Lung microvascular endothelial cell (primary cell): ENCODE data around the gene TNN. TPM values are rescaled to one million over a fixed set of nuclear protein-coding genes. Genes with fewer than 3 reads are reported as not detected.
A peak's percentile ranks its signal among the peaks of the same experiment; 100 is the strongest.
"Not testable (repeated sequence)": the region's sequence is repeated elsewhere in the genome, so short reads cannot be mapped to it uniquely, and the experiment has no call there.

ENCODE experiments used
- DNase-seq, 2 donors: peaks; one replicate each; pipeline versions ENCODE4 v3.0.0 to v3.0.0-alpha.2; 2010; ENCODE audit warnings: low read depth in 2 of 2
- total RNA-seq: library from RNA; depleted of rRNA; stranded (reverse); fragments of >200 nt; gene quantifications from 2 replicates; pipeline ENCODE4 v1.2.1, GENCODE V29; 2014

The TNN gene
- total RNA-seq, 1 donor from 2014 or later = not detected

- DNase-seq = no peak
These were observed 3.2 kb downstream of the TNN start for GRCh38 chr1:175070818-175071217.

GRCh38 chr1:175071276-175071943 lies 3.8 kb downstream of the TNN start:
- DNase-seq = no peak

DNA sequence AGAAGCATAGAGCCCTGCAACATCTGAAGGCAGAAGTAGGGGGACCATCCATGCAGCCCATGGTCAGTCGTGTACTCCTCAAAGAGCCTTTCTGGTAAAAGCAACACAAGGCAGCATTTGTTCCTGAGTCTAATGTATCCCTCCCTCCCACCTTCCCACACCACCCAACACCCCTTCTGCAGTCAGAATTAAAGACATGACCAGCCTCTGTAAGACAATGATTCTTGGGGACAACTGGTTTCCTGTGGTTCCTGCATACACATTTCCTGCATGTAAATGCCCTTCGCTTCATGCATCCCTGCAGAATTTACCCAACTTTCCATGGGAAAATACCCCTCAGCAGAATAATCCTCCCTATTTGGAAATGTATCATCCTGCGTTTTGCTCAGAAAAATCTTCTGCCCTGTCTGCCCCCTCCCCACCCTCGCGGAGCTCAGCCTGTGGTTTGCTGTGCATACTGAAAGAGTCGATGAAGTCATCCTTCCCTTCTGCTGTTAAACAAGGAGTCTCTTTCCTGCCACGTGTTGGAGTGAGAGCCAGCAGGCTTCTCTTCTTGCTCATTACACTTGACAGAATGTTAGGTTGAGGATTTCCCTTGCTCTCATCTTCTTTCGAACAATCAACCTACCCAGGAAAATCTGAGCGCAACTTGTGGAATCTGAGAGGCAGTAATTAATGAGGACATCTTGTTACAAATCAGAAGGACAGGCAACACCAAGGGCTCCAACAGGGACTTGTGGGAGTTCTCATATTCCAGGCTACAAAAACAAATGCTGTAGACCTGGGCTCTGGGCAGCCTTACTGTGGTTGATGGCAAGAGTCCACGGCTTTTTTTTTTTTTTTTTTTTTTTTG lies 4.7 kb downstream of the TNN start:
- peak; percentile 14 to 76 for DNase-seq

DNA sequence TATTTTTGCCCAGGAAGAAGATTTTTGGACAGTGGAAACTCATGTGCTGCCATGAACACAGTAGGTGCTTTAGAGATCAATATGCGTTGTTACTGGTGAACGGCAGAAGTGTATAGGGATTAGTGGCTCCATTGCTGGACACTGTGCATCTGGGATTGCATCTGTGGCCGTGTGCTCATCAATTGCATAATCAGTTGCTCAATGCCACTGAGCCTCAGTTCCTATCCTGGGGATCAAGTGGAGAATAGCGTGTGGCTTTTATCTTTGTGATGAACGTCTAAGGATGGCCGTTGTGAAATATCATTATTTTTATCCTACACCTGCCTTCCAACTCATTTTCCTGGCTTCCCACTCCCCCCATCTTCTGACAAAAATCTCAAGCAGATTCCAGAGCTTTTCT lies 5.4 kb downstream of the TNN start:
- DNase-seq = no peak

DNA sequence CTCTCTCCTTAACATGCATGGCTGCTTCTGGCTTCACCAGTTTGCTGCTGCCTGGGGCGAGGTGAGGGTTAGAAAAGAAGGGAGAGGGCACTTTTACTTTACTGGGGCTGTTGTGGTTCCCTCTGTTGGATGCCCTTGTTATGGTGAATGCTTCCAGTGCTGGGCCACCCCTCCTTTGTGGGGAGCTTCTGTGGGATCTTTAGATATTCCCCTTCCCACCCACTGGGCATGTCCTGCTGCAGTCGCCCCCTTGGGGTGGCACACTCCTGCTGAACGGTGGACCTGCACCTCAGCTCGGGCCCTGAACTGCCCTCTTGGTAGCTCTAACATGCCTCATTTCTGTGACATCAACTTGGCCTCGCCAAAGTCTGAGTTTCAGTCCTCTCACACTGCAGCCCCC lies 6.0 kb downstream of the TNN start:
- DNase-seq = no peak

DNA sequence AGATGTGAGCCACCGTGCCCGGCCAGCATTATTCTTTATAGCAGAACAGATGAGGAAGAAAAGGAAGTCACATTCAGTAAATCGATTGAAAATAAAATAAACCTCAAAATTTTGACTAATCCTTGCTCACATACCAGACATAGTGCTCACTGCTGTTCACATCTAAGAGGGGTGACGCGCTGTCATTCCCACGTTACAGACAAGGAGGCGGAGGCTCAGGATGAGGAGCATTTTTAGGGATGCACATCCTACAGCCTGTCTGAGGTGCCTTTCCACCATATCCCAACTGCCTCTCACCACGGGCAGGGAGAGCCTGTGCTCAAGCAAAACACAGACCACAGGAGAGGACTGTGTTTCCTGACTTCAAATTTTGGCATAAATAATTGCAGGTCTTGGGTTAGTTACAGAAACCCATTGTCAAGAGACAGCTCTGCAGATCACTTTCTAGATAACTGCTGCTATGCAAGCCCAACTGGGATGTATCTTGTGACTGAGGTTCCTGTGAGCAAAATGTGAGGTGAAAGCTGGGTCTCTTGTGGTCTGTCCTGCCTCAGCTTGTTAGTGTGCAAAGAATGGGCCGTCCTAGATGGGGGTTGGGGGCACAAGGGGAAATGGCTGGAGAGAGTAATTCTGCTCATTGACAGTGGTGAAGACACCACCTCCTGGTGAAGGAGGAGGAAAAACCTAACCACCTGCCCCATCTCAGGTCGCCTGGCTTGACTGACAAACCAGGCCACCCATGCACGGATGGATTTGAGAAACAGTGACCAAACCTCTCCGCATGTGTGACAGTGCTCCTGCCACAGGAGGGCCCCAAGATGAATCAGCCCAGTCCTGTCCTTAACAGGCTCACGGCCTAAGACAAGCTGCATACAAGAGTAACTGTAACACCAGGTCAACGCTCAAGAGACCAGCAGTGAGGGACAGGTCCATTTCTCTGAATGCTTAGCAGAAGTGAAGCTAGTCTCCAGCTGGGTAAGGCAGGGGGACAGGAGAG lies 8.2 kb downstream of the TNN start:
- no peak for DNase-seq

DNA sequence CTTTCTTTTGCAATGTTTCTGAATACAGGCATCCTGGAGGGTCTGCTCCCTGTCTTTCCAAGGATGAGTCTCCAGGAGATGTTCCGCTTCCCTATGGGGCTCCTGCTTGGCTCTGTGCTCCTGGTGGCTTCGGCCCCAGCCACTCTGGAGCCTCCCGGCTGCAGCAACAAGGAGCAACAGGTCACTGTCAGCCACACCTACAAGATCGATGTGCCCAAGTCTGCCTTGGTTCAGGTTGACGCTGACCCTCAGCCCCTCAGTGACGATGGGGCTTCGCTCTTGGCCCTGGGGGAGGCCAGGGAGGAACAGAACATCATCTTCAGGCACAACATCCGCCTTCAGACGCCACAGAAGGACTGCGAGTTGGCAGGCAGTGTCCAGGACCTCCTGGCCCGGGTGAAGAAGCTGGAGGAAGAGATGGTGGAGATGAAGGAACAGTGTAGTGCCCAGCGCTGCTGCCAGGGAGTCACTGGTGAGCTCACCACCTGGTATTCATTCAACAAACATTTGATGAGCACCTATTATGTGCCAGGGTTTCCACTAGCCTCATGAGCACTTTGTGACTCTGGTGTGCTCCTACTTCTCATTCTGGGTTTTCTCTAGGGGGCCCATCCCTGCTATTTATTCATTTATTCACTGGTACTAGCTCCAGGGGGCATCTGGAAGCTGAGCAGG lies 9.9 kb downstream of the TNN start:
- no peak for DNase-seq

- no peak for DNase-seq
These were observed 11.0 kb downstream of the TNN start for GRCh38 chr1:175078629-175079028.

GRCh38 chr1:175079338-175079737 lies 11.7 kb downstream of the TNN start:
- DNase-seq = no peak

- DNase-seq = no peak
These were observed 12.4 kb downstream of the TNN start for GRCh38 chr1:175080030-175080429.

- no peak for DNase-seq
These were observed 14.3 kb downstream of the TNN start for GRCh38 chr1:175081983-175082382.

DNA sequence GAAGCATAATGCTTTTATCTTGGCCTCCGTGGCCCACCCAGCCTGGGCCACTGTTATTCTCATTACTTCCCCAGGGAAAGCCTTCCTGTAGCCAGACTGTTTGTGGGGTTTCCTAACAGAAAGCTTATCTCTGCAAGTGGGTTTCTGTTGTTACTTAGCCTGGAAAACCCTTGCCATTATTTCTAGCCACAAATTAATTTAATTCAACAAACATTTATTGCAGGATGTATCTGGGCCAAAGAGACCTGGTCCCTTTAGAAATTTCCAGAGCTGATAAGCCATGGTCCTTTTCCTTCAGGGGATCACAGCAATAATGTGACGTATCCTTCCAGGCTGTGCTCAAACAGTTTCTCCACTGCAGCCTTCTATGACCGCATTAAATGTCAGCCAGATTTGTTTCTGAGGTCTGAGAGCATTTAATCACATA lies 20.9 kb downstream of the TNN start:
- no peak for DNase-seq

DNA sequence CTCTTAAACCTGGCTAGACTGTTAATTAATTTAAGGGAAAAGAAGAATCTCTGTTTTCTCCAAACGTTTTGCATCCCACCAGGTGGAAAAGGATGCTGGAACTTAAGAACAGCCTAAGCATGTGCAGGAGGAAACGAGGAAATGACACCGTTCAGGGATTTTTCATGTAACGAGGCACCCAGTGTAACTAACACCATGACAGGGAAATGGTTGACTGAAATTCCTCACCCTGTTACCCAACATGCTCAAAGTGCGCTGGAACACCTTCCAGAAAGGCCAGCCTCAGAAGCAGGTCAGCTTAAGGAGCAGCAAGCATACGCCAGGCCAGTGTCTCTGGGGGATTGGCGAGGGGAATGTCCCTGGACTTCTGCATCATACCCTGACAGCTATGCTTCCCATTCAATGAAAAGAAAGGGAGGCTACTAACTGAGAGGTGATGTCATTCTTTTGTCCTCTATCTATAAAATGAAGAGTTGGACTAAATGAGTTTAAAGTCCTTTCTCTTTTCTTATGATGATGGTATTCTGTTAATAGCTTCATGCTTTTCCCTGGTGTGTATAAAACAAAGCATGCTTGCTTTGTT lies 21.6 kb downstream of the TNN start:
- no peak for DNase-seq

DNA sequence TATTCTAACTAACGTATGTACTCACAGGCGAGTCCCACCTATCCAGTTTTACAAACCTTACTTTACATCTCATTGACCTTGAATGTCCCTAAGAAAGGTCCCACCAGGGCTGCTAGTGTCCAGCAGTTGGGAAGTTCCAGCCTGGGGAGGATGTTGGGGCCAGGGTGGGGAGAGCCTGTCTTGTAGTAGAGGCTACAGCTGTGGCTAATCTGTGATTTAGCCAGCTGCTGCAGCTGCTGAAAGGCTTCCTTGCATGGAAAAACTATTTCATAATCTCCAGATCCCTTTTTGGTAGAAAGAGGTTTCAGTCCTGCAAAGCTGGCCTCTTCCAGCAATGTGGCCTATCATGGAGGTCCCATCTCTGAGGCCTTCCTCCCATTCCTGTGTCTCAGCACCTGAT lies 23.1 kb downstream of the TNN start:
- DNase-seq = no peak

GRCh38 chr1:175094626-175095025 lies 27.0 kb downstream of the TNN start:
- no peak for DNase-seq

GRCh38 chr1:175095069-175095468 lies 27.4 kb downstream of the TNN start:
- no peak for DNase-seq

- no peak for DNase-seq
These were observed 28.5 kb downstream of the TNN start for GRCh38 chr1:175095978-175096607.

GRCh38 chr1:175097361-175097760 lies 29.7 kb downstream of the TNN start:
- no peak for DNase-seq

DNA sequence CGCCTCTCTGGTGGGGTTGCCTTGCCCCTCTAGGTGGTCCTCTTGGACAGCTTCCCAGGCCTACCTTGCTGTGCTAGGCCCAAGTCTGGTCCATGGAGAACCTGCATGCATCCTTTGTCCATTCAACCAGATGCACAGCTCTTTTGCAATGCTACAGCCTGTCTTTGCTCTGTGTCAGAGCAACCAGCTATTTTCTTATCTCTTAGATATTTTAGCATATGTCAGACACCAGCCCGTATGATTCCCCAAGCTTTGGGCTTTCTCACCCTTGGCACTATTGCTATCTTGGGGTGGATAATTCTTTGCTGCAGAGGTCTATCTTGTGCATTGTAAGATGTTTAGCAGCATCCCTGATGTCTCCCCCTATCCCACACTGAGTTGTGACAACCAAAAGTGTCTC lies 32.3 kb downstream of the TNN start:
- no peak for DNase-seq

DNA sequence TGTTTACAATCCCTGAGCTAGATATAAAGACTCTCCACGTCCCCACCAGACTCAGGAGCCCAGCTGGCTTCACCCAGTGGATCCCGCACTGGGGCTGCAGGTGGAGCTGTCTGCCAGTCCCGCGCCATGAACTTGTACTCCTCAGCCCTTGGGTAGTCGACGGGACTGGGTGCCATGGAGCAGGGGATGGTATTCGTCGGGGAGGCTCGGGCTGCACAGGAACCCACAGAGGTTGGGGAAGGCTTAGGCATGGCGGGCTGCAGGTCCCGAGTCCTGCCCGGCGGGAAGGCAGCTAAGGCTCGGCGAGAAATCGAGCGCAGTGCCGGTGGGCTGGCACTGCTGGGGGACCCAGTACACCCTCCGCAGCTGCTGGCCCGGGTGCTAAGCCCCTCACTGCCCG lies 34.5 kb downstream of the TNN start:
- not testable (repeated sequence) for DNase-seq
